K562 (cell line): Measurements from ENCODE around the gene KCNH3. TPM values are rescaled to one million over a fixed set of nuclear protein-coding genes. Genes with fewer than 3 reads are reported as not detected.

Source experiments
- ATAC-seq: fragments of 200-7000 bp; cut with Tn5 transposase; 3 replicates; pipeline ENCODE4 v1.9.1; 2020; ENCODE audit warnings: moderate library complexity
- BruUV-seq: library from RNA; stranded (reverse); fragments of 400-500 nt; replicated peaks from 2 replicates; lab custom pipeline; 2021; lab: Mats Ljungman, UMichigan
- CTCF ChIA-PET: fragments of 300-600 bp; formaldehyde crosslinking; extraction: SDS; loops from one replicate; lab custom pipeline; 2021; ENCODE audit warnings: low intra/inter-chr PET ratio; lab: Yijun Ruan, JAX
- POLR2A ChIA-PET: fragments of 300-600, 350-650 bp; sonication (Branson Sonifier 250); formaldehyde crosslinking; extraction: SDS; loops from one replicate; lab custom pipeline; 2021; ENCODE audit warnings: antibody characterized with exemption, inconsistent platforms; lab: Yijun Ruan, JAX
- DNase-seq, 4 experiments: peaks; one replicate each; pipeline versions ENCODE4 v3.0.0 to v3.0.0-alpha.2; 2011 to 2018; ENCODE audit warnings: low spot score in 3 of 4, mixed read lengths in 3 of 4; ENCODE audit errors: extremely low read depth in 1 of 4
- FAIRE-seq: peaks from 2 replicates; lab custom pipeline; 2011; peaks lifted over from hg19 to GRCh38; lab: Jason Lieb, UNC
- H2AFZ ChIP-seq: 2 replicates; pipeline ENCODE4 v1.6.0; 2011; ENCODE audit warnings: low read depth, low read length, control low read depth, inconsistent platforms
- H3K27ac ChIP-seq: fragments of 200-600 bp; 3 replicates; pipeline ENCODE4 v1.8.0; 2011; ENCODE audit warnings: low read depth, mild to moderate bottlenecking, control low read depth, inconsistent platforms, low read length, moderate library complexity, mixed read lengths; ENCODE audit errors: extremely low read depth
- H3K27me3 ChIP-seq, 2 experiments: fragments of 300-600 bp in 1 of 2; 2 replicates in 1 of 2; 3 replicates in 1 of 2; pipeline versions ENCODE4 v1.6.0 to v1.8.0; 2011; ENCODE audit warnings: inconsistent platforms in 2 of 2, low read length in 2 of 2, mild to moderate bottlenecking in 1 of 2, mixed read lengths in 1 of 2, moderate library complexity in 1 of 2; ENCODE audit not compliant: control insufficient read depth in 2 of 2, insufficient read depth in 2 of 2
- H3K36me3 ChIP-seq: fragments of 300-600 bp; 3 replicates; pipeline ENCODE4 v1.8.0; 2011; ENCODE audit warnings: mild to moderate bottlenecking, low read length, inconsistent platforms; ENCODE audit not compliant: control insufficient read depth, insufficient read depth
- H3K4me1 ChIP-seq, 2 experiments: fragments of 200-600 bp in 1 of 2; replicated peaks in 1 of 2; 2 replicates in 1 of 2; 3 replicates in 1 of 2; pipeline versions ENCODE4 v1.5.1 to v1.8.0; 2011; ENCODE audit warnings: inconsistent platforms in 2 of 2, low read length in 2 of 2, mild to moderate bottlenecking in 1 of 2, mixed read lengths in 1 of 2, moderate library complexity in 1 of 2; ENCODE audit not compliant: control insufficient read depth in 2 of 2, insufficient read depth in 2 of 2
- H3K4me2 ChIP-seq: 2 replicates; pipeline ENCODE4 v1.6.1; 2011; ENCODE audit warnings: low read length, control low read depth, inconsistent platforms, mixed read lengths; ENCODE audit not compliant: insufficient read depth
- H3K4me3 ChIP-seq: fragments of 200-600 bp; sonication (generic), shearing (Covaris generic); 2 replicates; pipeline ENCODE4 v1.5.1; 2016; ENCODE audit warnings: control low read depth, inconsistent platforms
- H3K79me2 ChIP-seq: fragments of 200-600 bp; 3 replicates; pipeline ENCODE4 v1.8.0; 2011; ENCODE audit warnings: low read length, inconsistent platforms; ENCODE audit not compliant: control insufficient read depth, insufficient read depth
- H3K9ac ChIP-seq, 2 experiments: 2 replicates each; pipeline versions ENCODE4 v1.6.0 to v1.6.1; 2011; ENCODE audit warnings: low read depth in 2 of 2, low read length in 2 of 2, control low read depth in 1 of 2, inconsistent platforms in 1 of 2, mild to moderate bottlenecking in 1 of 2, mixed read lengths in 1 of 2; ENCODE audit not compliant: insufficient read depth in 1 of 2
- H3K9me1 ChIP-seq: one replicate; pipeline ENCODE4 v1.6.0; 2011; ENCODE audit warnings: inconsistent platforms, mild to moderate bottlenecking, low read length, moderate library complexity; ENCODE audit not compliant: control insufficient read depth, insufficient read depth
- H3K9me3 ChIP-seq: replicated peaks from 2 replicates; pipeline ENCODE4 v1.5.1; 2011; ENCODE audit warnings: low read depth, low read length, inconsistent platforms; ENCODE audit not compliant: control insufficient read depth, insufficient read depth
- H4K20me1 ChIP-seq: replicated peaks from 2 replicates; pipeline ENCODE4 v1.6.1; 2011; ENCODE audit warnings: low read length, inconsistent platforms, mixed read lengths; ENCODE audit not compliant: control insufficient read depth, insufficient read depth
- BMI1 ChIP-seq: fragments of 150-350 bp; IDR thresholded peaks from 2 replicates; pipeline ENCODE4 v1.6.1; 2014; ENCODE audit warnings: low read length
- CHCHD3 ChIP-seq: fragments of 250-450 bp; sonication (Bioruptor Pico); IDR thresholded peaks from 2 replicates; pipeline ENCODE4 v2.1.2; 2022; ENCODE audit warnings: mild to moderate bottlenecking
- DMBX1 ChIP-seq: fragments of 250-450 bp; sonication (Bioruptor Pico); IDR thresholded peaks from 2 replicates; pipeline ENCODE4 v1.8.0; 2022; ENCODE audit warnings: inconsistent platforms, mild to moderate bottlenecking, moderate library complexity, borderline replicate concordance
- ELF4 ChIP-seq: fragments of 450-650 bp; formaldehyde crosslinking; IDR thresholded peaks from 2 replicates; pipeline ENCODE4 v1.4.0; 2022; ENCODE audit warnings: missing genetic modification characterization
- KAT7 ChIP-seq: sonication (generic); formaldehyde crosslinking; IDR thresholded peaks from 2 replicates; pipeline ENCODE4 v1.8.0; 2022; ENCODE audit warnings: missing genetic modification reagents, mild to moderate bottlenecking, borderline replicate concordance
- MTA1 ChIP-seq: fragments of 450-650 bp; IDR thresholded peaks from 2 replicates; pipeline ENCODE4 v1.6.1; 2017; ENCODE audit warnings: borderline replicate concordance
- MXI1 ChIP-seq: IDR thresholded peaks from 2 replicates; pipeline ENCODE4 v1.6.1; 2011; ENCODE audit warnings: low read depth, mild to moderate bottlenecking, improper control_type of control experiment, low read length
- NFRKB ChIP-seq: fragments of 450-650 bp; IDR thresholded peaks from 2 replicates; pipeline ENCODE4 v1.6.1; 2016; ENCODE audit warnings: low read depth
- NFXL1 ChIP-seq: fragments of 450-650 bp; formaldehyde crosslinking; IDR thresholded peaks from 2 replicates; pipeline ENCODE4 v1.4.0; 2021; ENCODE audit warnings: mild to moderate bottlenecking
- PHB2 ChIP-seq: fragments of 450-650 bp; IDR thresholded peaks from 2 replicates; pipeline ENCODE4 v1.6.1; 2017; ENCODE audit warnings: low read depth
- SP1 ChIP-seq: sonication (generic); formaldehyde crosslinking; IDR thresholded peaks from 2 replicates; pipeline ENCODE4 v1.8.1; 2022; ENCODE audit warnings: mild to moderate bottlenecking, missing genetic modification reagents
- ZBED1 ChIP-seq: IDR thresholded peaks from 2 replicates; pipeline ENCODE4 v1.6.1; 2014
- ZNF23 ChIP-seq: fragments of 250-450 bp; sonication (Bioruptor Pico); IDR thresholded peaks from 2 replicates; pipeline ENCODE4 v1.4.0; 2020; ENCODE audit warnings: mild to moderate bottlenecking
- ZNF57 ChIP-seq: fragments of 450-650 bp; formaldehyde crosslinking; IDR thresholded peaks from 2 replicates; pipeline ENCODE4 v1.4.0; 2020; ENCODE audit warnings: mild to moderate bottlenecking, moderate library complexity
- ZNF778 ChIP-seq: fragments of 450-650 bp; formaldehyde crosslinking; IDR thresholded peaks from 2 replicates; pipeline ENCODE4 v1.4.0; 2020; ENCODE audit warnings: mild to moderate bottlenecking, moderate library complexity
- WGBS: fragments of 100-300 bp; shearing (Covaris generic); methylation state at CpG from one replicate; pipeline ENCODE4 v1.1.6; 2016; ENCODE audit warnings: low coverage, mixed read lengths; ENCODE audit not compliant: insufficient coverage; ENCODE audit errors: missing lambda C conversion rate; 5-methylcytosine and 5-hydroxymethylcytosine counted together
- in situ Hi-C: fragments of 300-500 bp; cut with MboI; formaldehyde crosslinking; loops from 4 replicates; pipeline ENCODE4 v1.15.0; 2018; ENCODE audit warnings: inconsistent platforms, mixed read lengths
- intact Hi-C: fragments of 100-400 bp; cut with micrococcal nuclease; formaldehyde crosslinking; loops from 2 replicates; pipeline ENCODE4 v1.14.2; 2022
- polyA plus RNA-seq, 8 experiments: library from polyadenylated mRNA; depleted of rRNA in 4 of 8; stranded (reverse) in 5 of 8; unstranded in 3 of 8; fragments of >200 nt; fragmentation: Nextera tagmentation in 2 of 8; fragmentation: Illumina TruSeq in 1 of 8; extraction: Ambion mirVana in 2 of 8; extraction: Trizol in 1 of 8; gene quantifications; 2 replicates each; pipeline versions ENCODE4 v1.2.1 to v1.2.3, GENCODE V29; 2011 to 2014; ENCODE audit warnings: inconsistent platforms in 1 of 8, missing spikeins in 1 of 8
- total RNA-seq, 7 experiments: library from RNA; depleted of rRNA in 6 of 7; stranded (reverse); fragments of >200 nt in 6 of 7; fragmentation: Illumina TruSeq in 2 of 7; extraction: Trizol in 2 of 7; gene quantifications; 2 replicates each; pipeline versions ENCODE4 v1.2.1 to v1.2.3, GENCODE V29; 2011 to 2021; ENCODE audit warnings: low replicate concordance in 1 of 7
- TF ChIP-seq, protein P1 (sequence below): fragments of 200-800 bp; sonication (Bioruptor generic); IDR thresholded peaks from 2 replicates; pipeline ENCODE4 v1.6.1; 2017; ENCODE audit warnings: missing genetic modification characterization, missing compliant biosample characterization
- TF ChIP-seq, protein P2 (sequence below): fragments of 450-650 bp; formaldehyde crosslinking; IDR thresholded peaks from 2 replicates; pipeline ENCODE4 v1.4.0; 2020; ENCODE audit warnings: mild to moderate bottlenecking, moderate library complexity
- TF ChIP-seq, protein P3 (sequence below): fragments of 250-450 bp; sonication (Bioruptor Pico); IDR thresholded peaks from 2 replicates; pipeline ENCODE4 v1.9.0; 2021; ENCODE audit warnings: mild to moderate bottlenecking
- TF ChIP-seq, protein P4 (sequence below): fragments of 250-450 bp; sonication (Bioruptor Pico); IDR thresholded peaks from 2 replicates; pipeline ENCODE4 v1.5.0; 2020; ENCODE audit warnings: mild to moderate bottlenecking

The KCNH3 gene
- total and polyA plus RNA-seq, 9 of the 15 experiments (the other 6 are each of a cell fraction or from before 2014, with no cell fraction given): 0.01 to 0.09 TPM; not detected in 7

DNA sequence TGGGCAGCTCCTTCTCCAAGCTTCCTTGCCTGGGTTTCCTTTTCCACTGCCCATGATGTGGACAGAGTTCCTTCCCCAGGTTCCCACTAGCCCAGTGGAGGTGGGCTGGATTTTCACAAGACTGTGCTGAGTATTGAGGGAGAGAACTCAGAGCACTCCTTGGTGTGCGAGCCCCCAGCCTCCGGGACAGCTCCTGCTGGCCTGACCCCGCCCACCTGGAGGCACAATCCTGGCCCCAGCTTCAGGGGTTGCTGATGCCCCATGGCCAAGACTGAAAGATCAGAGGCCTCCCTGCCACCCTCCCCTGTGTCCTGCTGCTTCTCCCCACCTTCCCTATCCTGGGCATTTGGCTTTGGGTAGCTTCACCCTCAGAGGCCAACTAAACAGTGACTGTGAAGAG is 7.7 kb downstream of the KCNH3 start (continued):
- TF ChIP-seq, protein P1, sequence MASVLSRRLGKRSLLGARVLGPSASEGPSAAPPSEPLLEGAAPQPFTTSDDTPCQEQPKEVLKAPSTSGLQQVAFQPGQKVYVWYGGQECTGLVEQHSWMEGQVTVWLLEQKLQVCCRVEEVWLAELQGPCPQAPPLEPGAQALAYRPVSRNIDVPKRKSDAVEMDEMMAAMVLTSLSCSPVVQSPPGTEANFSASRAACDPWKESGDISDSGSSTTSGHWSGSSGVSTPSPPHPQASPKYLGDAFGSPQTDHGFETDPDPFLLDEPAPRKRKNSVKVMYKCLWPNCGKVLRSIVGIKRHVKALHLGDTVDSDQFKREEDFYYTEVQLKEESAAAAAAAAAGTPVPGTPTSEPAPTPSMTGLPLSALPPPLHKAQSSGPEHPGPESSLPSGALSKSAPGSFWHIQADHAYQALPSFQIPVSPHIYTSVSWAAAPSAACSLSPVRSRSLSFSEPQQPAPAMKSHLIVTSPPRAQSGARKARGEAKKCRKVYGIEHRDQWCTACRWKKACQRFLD (CRISPR knock-in tag): no peak
- TF ChIP-seq, all 486 proteins: peak for 0

DNA sequence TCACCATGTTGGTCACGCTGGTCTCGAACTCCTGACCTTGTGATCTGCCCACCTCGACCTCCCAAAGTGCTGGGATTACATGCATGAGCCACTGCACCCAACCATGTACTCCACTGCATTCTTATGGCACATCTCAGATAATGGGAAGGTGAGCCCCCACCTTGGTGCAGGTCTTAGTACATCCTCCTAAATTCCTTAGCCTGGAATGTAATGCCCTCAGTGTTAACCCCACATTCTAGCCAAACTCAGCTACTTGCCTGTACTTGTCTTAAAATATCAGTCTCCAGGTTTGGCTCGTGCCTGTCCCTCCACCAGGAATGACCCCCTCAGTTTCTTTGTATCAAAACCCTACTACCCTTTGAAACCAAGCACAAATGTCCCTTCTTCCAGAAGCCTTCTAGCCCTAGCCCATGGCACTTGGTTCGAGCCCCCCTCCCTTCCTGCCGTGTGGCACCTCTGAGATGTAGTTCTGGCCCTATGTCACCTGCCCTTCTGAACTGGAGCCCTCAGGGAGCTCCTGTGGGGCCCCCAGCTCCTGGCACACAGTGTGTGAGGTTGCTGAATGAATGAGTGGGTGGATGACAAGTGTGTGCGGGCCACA is 8.4 kb downstream of the KCNH3 start:
- Histone ChIP-seq H3K27ac (no peak overlapping the region), H3K27me3 (peaks cover 13 to 48% of the 10 kb centered on the region in 2 experiments; a peak in 4 of 5 replicates), H4K20me1 (no peaks in the 10 kb centered on the region), H2AFZ (no peak overlapping the region), H3K4me1 (peaks cover 0 to 22% of the 10 kb centered on the region in 2 experiments; a peak in 2 of 5 replicates), H3K9me1 (peaks cover 3% of the 10 kb centered on the region), H3K36me3 (no peaks in the 10 kb centered on the region), H3K4me2 (no peak overlapping the region), H3K79me2 (no peaks in the 10 kb centered on the region), H3K9me3 (no peaks in the 10 kb centered on the region), H3K4me3 (no peak overlapping the region), H3K9ac (no peak overlapping the region)
- in situ Hi-C loops (no loop called here), intact Hi-C loops (no loop called here)
- 1% methylated on average over 7 of the region's 7 CpGs for WGBS
- no peak for ATAC-seq
- POLR2A ChIA-PET: interaction anchor here (1.1 kb wide), 1 partner anchor 16 kb away, joined by 3 read pairs; no protein-coding TSS in a partner anchor
- CTCF ChIA-PET: no interaction called here
- BruUV-seq: no TSS peak
- DNase-seq: no peak
- no peak for FAIRE-seq
- TF ChIP-seq NFXL1 (CRISPR knock-in tag): no peak
- no peak for TF ChIP-seq ZNF57 (CRISPR knock-in tag)
- TF ChIP-seq ZBED1: no peak
- TF ChIP-seq MXI1: no peak
- TF ChIP-seq ZNF778 (CRISPR knock-in tag): no peak
- TF ChIP-seq DMBX1 (CRISPR knock-in tag): no peak
- TF ChIP-seq, protein P2, sequence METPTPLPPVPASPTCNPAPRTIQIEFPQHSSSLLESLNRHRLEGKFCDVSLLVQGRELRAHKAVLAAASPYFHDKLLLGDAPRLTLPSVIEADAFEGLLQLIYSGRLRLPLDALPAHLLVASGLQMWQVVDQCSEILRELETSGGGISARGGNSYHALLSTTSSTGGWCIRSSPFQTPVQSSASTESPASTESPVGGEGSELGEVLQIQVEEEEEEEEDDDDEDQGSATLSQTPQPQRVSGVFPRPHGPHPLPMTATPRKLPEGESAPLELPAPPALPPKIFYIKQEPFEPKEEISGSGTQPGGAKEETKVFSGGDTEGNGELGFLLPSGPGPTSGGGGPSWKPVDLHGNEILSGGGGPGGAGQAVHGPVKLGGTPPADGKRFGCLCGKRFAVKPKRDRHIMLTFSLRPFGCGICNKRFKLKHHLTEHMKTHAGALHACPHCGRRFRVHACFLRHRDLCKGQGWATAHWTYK (CRISPR knock-in tag): no peak
- TF ChIP-seq ELF4: no peak
- TF ChIP-seq, protein P3, sequence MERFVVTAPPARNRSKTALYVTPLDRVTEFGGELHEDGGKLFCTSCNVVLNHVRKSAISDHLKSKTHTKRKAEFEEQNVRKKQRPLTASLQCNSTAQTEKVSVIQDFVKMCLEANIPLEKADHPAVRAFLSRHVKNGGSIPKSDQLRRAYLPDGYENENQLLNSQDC (CRISPR knock-in tag): no peak
- TF ChIP-seq KAT7 (CRISPR knock-in tag): no peak
- no peak for TF ChIP-seq SP1 (CRISPR knock-in tag)
- TF ChIP-seq, protein P4, sequence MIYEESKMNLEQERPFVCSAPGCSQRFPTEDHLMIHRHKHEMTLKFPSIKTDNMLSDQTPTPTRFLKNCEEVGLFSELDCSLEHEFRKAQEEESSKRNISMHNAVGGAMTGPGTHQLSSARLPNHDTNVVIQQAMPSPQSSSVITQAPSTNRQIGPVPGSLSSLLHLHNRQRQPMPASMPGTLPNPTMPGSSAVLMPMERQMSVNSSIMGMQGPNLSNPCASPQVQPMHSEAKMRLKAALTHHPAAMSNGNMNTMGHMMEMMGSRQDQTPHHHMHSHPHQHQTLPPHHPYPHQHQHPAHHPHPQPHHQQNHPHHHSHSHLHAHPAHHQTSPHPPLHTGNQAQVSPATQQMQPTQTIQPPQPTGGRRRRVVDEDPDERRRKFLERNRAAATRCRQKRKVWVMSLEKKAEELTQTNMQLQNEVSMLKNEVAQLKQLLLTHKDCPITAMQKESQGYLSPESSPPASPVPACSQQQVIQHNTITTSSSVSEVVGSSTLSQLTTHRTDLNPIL: no peak
- no peak for TF ChIP-seq NFRKB
- TF ChIP-seq BMI1: no peak
- no peak for TF ChIP-seq ZNF23 (CRISPR knock-in tag)
- no peak for TF ChIP-seq MTA1
- no peak for TF ChIP-seq CHCHD3 (CRISPR knock-in tag)
- TF ChIP-seq PHB2: no peak
